GM18873 (cell line): ENCODE measurements around the gene FRMD5.

ENCODE experiments used
- ATAC-seq: cut with Tn5 transposase; IDR thresholded peaks from one replicate; pipeline ENCODE4 v1.9.1; 2021; ENCODE audit warnings: mild to moderate bottlenecking, moderate library complexity, moderate number of reproducible peaks; ENCODE audit not compliant: unreplicated experiment, low FRiP score

Gene FRMD5

DNA sequence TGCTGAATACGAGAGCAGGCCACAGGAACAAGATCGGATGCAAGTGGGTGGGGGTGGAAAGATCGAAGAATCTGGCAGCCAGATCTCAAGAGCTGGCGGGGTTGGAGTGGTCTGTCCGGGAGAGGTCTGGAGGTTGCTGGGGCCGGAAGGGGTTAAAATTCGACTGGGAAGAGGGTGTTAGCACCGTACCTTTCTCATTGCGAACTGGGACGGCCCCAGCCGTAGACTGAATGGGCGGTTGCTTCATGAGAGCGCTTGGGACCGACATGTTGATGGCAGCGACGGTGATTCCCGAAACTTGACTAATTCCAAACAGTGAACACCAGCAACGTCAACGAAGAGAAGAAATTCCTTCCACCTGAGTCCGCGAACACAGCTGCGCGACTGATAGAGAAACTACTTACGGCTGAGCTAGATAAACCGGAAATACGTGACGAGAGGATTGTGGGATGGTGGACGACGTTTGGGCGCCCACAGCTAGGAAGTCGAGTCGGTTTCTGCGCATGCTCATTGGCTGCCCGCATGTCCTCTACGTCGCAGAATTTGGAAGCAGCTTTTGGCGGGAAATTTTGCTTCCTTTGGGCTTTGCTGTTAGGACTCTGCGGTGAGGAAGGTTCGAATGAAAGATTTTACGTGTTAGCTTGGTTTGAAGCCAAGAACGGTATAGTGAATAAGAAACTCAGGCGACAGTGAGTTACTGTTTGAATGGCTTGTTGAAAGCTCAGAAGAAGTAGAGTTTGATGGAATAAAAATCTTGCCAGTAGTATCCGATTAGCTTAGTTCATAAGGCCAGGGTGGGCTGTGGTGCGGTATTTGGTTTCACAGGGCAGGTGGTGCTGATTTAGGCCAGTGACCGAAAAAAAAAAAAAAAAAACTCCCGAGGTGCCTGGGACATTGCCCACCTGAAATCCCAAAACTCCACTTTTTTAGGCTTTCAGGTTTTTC is 370.5 kb downstream of the FRMD5 start, which contains the start of gene MFAP1:
MFAP1 (minus strand) TSS at position 389 of the 945 bp plus-strand sequence; CDS start at position 268, 121 bp downstream.
- peak; percentile 73 for ATAC-seq

DNA sequence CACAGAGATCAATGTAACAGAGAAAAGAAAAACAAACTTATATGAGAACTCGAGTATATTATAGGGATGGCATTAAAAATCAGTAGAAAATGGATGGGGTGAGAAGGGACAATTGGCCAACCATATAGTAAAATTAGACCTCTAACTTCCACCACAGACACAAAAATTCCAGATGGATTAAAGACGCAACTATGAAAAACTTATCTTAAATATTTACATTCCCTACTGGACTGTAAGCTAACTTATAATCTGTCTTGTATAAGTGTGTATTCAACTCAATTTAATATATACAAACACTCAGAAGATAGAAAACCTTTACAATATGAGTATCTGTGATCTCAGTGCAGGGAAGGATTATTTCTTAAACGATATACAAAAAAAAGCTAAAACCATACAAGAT is 373.6 kb downstream of the FRMD5 start:
- ATAC-seq = no peak
